Measurements from ENCODE around the gene PNMA8C.

The PNMA8C gene

DNA sequence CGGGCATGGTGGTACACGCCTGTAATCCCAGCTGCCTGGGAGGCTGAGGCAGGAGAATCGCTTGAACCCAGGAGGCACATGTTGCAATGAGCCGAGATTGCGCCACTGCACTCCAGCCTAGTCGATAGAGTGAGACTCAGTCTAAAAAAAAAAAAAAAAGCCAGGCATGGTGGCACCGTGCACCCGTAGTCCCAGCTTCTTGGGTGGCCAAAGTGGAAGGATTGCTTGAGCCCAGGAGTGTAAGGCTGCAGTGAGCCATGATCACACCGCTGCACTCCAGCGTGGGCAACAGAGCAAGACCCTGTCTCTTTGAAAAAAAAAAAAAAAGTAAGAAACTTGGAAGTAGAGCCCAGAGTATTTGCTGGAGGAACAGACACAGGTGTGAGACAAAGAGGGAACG lies 43.1 kb downstream of the PNMA8C start:
- TF ChIP-seq TCF12 (IDR thresholded peaks at IDR 0.05; ENCODE audit: low read depth) (no peak), NFIC (IDR thresholded peaks at IDR 0.05) (no peak), TAF1 (IDR thresholded peaks at IDR 0.05; ENCODE audit: low read depth) (no peak), TEAD4 (IDR thresholded peaks at IDR 0.05) (no peak), CEBPB (IDR thresholded peaks at IDR 0.05) (no peak), FOXM1 (IDR thresholded peaks at IDR 0.05; ENCODE audit: borderline replicate concordance, low read depth) (no peak), YY1 (IDR thresholded peaks at IDR 0.05; ENCODE audit: low read depth) (no peak), EGR1 (IDR thresholded peaks at IDR 0.05) (no peak), RAD21 (IDR thresholded peaks at IDR 0.05; ENCODE audit: low read depth) (no peak)
- TF ChIP-seq, protein P1, sequence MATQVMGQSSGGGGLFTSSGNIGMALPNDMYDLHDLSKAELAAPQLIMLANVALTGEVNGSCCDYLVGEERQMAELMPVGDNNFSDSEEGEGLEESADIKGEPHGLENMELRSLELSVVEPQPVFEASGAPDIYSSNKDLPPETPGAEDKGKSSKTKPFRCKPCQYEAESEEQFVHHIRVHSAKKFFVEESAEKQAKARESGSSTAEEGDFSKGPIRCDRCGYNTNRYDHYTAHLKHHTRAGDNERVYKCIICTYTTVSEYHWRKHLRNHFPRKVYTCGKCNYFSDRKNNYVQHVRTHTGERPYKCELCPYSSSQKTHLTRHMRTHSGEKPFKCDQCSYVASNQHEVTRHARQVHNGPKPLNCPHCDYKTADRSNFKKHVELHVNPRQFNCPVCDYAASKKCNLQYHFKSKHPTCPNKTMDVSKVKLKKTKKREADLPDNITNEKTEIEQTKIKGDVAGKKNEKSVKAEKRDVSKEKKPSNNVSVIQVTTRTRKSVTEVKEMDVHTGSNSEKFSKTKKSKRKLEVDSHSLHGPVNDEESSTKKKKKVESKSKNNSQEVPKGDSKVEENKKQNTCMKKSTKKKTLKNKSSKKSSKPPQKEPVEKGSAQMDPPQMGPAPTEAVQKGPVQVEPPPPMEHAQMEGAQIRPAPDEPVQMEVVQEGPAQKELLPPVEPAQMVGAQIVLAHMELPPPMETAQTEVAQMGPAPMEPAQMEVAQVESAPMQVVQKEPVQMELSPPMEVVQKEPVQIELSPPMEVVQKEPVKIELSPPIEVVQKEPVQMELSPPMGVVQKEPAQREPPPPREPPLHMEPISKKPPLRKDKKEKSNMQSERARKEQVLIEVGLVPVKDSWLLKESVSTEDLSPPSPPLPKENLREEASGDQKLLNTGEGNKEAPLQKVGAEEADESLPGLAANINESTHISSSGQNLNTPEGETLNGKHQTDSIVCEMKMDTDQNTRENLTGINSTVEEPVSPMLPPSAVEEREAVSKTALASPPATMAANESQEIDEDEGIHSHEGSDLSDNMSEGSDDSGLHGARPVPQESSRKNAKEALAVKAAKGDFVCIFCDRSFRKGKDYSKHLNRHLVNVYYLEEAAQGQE (IDR thresholded peaks at IDR 0.05; ENCODE audit: low read depth): no peak
- TF ChIP-seq, protein P2, sequence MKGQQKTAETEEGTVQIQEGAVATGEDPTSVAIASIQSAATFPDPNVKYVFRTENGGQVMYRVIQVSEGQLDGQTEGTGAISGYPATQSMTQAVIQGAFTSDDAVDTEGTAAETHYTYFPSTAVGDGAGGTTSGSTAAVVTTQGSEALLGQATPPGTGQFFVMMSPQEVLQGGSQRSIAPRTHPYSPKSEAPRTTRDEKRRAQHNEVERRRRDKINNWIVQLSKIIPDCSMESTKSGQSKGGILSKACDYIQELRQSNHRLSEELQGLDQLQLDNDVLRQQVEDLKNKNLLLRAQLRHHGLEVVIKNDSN (IDR thresholded peaks at IDR 0.05): no peak
- TF ChIP-seq, protein P3, sequence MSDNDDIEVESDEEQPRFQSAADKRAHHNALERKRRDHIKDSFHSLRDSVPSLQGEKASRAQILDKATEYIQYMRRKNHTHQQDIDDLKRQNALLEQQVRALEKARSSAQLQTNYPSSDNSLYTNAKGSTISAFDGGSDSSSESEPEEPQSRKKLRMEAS (IDR thresholded peaks at IDR 0.05): no peak

DNA sequence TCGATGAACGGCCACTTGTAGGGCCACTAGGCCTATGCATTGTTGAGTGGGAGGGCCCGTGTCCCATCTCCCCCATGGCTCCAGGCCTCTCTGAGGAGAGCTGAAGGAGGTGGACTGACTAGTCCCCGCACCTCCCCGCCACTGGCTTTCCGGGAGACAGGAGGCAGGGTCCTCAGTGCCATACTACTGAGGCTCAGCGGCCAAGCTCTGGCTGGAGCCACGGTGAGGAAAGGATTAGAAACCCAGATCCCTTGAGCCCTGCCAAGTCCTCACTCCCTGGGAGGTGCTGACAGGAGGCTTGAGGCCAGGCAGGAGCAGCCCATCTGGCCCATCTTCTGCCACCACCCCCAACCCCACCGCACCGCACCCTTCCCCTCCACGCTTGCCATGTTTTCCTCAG lies 44.3 kb downstream of the PNMA8C start:
- no peak for TF ChIP-seq ZBTB7A (IDR thresholded peaks at IDR 0.05; ENCODE audit: low read depth)

DNA sequence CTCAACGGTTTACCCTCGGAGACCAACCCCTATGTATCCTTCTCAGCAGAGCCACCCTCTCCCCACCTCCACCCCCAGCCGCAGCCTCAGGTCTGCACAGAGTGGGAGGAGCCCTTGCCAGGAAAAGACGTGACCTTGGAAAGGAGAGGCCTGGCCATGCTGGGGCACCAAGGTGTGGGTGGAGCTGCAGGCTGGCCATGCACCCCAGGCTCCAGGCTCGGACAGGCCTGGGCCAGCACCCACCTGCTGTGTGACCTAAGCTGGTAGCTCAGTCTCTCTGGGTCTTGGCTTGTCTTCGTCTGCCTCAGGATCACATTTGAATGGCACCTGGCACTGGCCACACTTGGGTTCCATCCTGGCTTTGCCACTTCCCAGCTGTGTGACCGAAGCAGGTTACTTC lies 44.9 kb downstream of the PNMA8C start:
- no peak for TF ChIP-seq RAD21 (IDR thresholded peaks at IDR 0.05; ENCODE audit: low read depth)
- TF ChIP-seq, protein P2 (IDR thresholded peaks at IDR 0.05): no peak
- TF ChIP-seq, protein P3 (IDR thresholded peaks at IDR 0.05): no peak
- no peak for TF ChIP-seq NFIC (IDR thresholded peaks at IDR 0.05)
- TF ChIP-seq TAF1 (IDR thresholded peaks at IDR 0.05; ENCODE audit: low read depth): no peak
- no peak for TF ChIP-seq CEBPB (IDR thresholded peaks at IDR 0.05)
- TF ChIP-seq ZBTB7A (IDR thresholded peaks at IDR 0.05; ENCODE audit: low read depth): no peak
- no peak for TF ChIP-seq YY1 (IDR thresholded peaks at IDR 0.05; ENCODE audit: low read depth)
- TF ChIP-seq EGR1 (IDR thresholded peaks at IDR 0.05): no peak
- TF ChIP-seq CREB1 (IDR thresholded peaks at IDR 0.05; ENCODE audit: low read depth): no peak
- TF ChIP-seq FOXM1 (IDR thresholded peaks at IDR 0.05; ENCODE audit: borderline replicate concordance, low read depth): no peak
- no peak for TF ChIP-seq TEAD4 (IDR thresholded peaks at IDR 0.05)

DNA sequence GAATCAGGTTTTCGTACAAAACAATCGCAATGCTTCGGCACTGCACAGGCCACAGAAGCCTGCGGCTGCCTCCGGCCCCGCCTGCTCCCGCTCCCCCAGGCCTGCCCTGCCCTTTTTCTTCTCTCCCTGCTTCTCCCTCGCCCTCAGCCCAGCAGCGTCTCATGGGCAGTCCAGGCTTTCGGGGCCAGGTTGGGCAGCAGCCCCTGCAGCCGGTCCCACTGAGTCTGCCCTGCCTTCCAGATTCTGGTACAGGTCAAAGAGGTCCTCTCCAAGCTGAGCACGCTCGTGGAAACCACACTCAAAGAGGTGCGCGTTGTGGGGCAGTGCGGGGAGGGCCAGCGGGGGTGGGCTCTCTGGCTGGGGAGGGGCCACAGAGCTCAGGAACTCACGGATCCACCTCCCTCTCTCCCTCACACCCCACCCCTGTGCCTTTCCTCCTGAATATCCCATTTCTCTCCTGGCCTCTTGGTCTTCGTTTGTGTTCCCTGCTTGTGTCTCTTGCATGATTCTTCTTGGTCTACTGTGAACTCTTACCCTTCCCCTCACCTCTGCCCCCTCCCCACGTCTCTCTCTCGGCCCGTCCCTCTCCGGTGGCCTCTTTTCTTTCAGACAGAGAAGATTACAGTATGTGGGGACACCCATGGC lies 45.4 kb downstream of the PNMA8C start:
- TF ChIP-seq ZBTB7A (IDR thresholded peaks at IDR 0.05; ENCODE audit: low read depth): no peak
- no peak for TF ChIP-seq CEBPB (IDR thresholded peaks at IDR 0.05)

DNA sequence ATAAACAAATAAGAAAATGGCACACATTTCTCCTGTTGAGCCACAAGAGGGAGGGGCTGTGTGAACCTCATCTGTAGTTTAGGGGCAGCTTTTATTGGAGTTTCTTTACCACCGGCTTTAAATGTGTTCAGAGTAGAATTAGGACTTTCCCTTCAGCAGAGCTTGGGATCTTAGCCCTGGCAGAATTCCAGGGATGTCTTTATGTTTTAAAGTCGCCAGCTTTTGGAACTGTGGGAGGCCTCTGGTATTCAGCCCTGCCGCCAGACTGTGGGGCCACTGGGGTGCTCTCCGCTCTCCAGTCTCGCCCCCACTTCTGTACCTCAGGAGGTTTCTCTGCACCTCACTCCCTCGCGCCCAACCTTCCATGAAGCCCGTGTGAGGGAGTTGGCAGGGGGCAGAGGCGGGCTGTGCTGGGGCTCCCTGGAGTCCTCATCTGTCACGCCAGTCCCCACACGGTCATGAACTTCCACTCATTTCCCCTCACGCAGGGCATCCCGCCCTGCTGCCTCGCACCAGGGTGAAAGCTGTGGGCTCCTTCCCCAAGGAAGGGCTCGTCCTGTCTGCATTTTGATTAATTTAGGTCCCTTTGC lies 46.9 kb downstream of the PNMA8C start:
- TF ChIP-seq NFIC (IDR thresholded peaks at IDR 0.05): no peak
- no peak for TF ChIP-seq CEBPB (IDR thresholded peaks at IDR 0.05)
- TF ChIP-seq TEAD4 (IDR thresholded peaks at IDR 0.05): no peak
- TF ChIP-seq CREB1 (IDR thresholded peaks at IDR 0.05; ENCODE audit: low read depth): no peak
- TF ChIP-seq YY1 (IDR thresholded peaks at IDR 0.05; ENCODE audit: low read depth): no peak
- TF ChIP-seq FOXM1 (IDR thresholded peaks at IDR 0.05; ENCODE audit: borderline replicate concordance, low read depth): no peak
- no peak for TF ChIP-seq ZBTB7A (IDR thresholded peaks at IDR 0.05; ENCODE audit: low read depth)
- no peak for TF ChIP-seq RAD21 (IDR thresholded peaks at IDR 0.05; ENCODE audit: low read depth)

DNA sequence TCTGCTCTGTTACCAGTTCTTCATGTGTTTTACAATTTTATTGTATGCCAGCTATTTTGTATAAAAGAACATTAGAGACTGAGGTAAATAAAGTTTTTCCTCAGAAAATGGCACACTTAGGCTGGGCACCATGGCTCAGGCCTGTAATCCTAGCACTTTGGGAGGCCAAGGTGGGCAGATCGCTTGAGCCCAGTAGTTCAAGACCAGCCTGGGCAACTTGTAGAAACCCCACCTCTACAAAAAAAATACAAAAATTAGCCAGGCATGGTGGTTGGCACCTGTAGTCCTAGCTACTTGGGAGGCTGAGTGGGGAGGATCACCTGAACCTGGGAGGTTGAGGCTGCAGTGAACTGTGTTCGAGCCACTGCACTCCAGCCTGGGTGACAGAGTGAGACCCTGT lies 47.4 kb downstream of the PNMA8C start:
- TF ChIP-seq, protein P2 (IDR thresholded peaks at IDR 0.05): no peak
- no peak for TF ChIP-seq RAD21 (IDR thresholded peaks at IDR 0.05; ENCODE audit: low read depth)
- TF ChIP-seq, protein P3 (IDR thresholded peaks at IDR 0.05): no peak

DNA sequence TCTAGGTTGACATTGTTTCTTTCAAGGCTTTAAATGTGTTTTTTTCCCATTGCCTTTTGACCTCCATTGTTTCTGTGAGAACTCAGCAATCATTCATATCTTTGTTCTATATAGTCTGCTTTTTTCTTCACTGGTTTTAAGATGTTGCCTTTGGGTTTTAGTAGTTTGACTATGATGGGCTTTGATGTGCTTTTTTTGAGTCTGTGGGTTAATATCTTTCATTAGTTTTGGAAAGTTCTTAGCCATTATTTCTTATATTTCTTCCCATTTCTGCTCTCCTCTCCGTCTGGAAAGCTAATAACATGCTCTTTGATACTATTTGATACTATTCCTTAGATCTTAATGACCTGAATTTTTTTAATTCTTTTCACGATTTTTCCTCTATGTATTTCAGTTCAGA lies 48.0 kb downstream of the PNMA8C start:
- no peak for TF ChIP-seq RAD21 (IDR thresholded peaks at IDR 0.05; ENCODE audit: low read depth)
- TF ChIP-seq YY1 (IDR thresholded peaks at IDR 0.05; ENCODE audit: low read depth): no peak
- no peak for TF ChIP-seq CEBPB (IDR thresholded peaks at IDR 0.05)
- TF ChIP-seq TEAD4 (IDR thresholded peaks at IDR 0.05): no peak
- TF ChIP-seq NFIC (IDR thresholded peaks at IDR 0.05): no peak
- TF ChIP-seq, protein P3 (IDR thresholded peaks at IDR 0.05): no peak

Measured in Ishikawa (cell line).